SK-N-SH (cell line): ENCODE measurements around the gene ABITRAM.

Experiments used
- MXI1 ChIP-seq: IDR thresholded peaks from 2 replicates; pipeline ENCODE4 v1.6.1; 2012; ENCODE audit warnings: mild to moderate bottlenecking, low read depth, low read length, improper control_type of control experiment
- POLR2AphosphoS5 ChIP-seq: IDR thresholded peaks from 2 replicates; pipeline ENCODE4 v1.6.1; 2012; ENCODE audit warnings: low read depth, low read length
- SIN3A ChIP-seq: IDR thresholded peaks from 2 replicates; pipeline ENCODE4 v1.6.1; 2012; ENCODE audit warnings: low read depth, mild to moderate bottlenecking, low read length, moderate library complexity, borderline replicate concordance
- SMC3 ChIP-seq: IDR thresholded peaks from 2 replicates; pipeline ENCODE4 v1.6.1; 2012; ENCODE audit warnings: low read depth, low read length, improper control_type of control experiment
- USF2 ChIP-seq: fragments of 150-350 bp; IDR thresholded peaks from 2 replicates; pipeline ENCODE4 v1.6.1; 2017; ENCODE audit warnings: antibody characterized with exemption, low read length, low read depth, borderline replicate concordance
- TF ChIP-seq, protein P1 (sequence below): IDR thresholded peaks from 2 replicates; pipeline ENCODE4 v1.6.1; 2012; ENCODE audit warnings: mild to moderate bottlenecking, low read depth, low read length, moderate library complexity
- TF ChIP-seq, protein P2 (sequence below): fragments of 200-600 bp; sonication (generic); IDR thresholded peaks from 2 replicates; pipeline ENCODE4 v1.6.1; 2017; ENCODE audit warnings: antibody characterized with exemption, mild to moderate bottlenecking, moderate library complexity

GRCh38 chr9:108937561-108938305, 3.5 kb downstream of the ABITRAM start:
- TF ChIP-seq SIN3A (no peak), MXI1 (no peak), USF2 (no peak), SMC3 (no peak), POLR2AphosphoS5 (no peak)
- TF ChIP-seq, protein P1, sequence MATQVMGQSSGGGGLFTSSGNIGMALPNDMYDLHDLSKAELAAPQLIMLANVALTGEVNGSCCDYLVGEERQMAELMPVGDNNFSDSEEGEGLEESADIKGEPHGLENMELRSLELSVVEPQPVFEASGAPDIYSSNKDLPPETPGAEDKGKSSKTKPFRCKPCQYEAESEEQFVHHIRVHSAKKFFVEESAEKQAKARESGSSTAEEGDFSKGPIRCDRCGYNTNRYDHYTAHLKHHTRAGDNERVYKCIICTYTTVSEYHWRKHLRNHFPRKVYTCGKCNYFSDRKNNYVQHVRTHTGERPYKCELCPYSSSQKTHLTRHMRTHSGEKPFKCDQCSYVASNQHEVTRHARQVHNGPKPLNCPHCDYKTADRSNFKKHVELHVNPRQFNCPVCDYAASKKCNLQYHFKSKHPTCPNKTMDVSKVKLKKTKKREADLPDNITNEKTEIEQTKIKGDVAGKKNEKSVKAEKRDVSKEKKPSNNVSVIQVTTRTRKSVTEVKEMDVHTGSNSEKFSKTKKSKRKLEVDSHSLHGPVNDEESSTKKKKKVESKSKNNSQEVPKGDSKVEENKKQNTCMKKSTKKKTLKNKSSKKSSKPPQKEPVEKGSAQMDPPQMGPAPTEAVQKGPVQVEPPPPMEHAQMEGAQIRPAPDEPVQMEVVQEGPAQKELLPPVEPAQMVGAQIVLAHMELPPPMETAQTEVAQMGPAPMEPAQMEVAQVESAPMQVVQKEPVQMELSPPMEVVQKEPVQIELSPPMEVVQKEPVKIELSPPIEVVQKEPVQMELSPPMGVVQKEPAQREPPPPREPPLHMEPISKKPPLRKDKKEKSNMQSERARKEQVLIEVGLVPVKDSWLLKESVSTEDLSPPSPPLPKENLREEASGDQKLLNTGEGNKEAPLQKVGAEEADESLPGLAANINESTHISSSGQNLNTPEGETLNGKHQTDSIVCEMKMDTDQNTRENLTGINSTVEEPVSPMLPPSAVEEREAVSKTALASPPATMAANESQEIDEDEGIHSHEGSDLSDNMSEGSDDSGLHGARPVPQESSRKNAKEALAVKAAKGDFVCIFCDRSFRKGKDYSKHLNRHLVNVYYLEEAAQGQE: no peak
- TF ChIP-seq, protein P2, sequence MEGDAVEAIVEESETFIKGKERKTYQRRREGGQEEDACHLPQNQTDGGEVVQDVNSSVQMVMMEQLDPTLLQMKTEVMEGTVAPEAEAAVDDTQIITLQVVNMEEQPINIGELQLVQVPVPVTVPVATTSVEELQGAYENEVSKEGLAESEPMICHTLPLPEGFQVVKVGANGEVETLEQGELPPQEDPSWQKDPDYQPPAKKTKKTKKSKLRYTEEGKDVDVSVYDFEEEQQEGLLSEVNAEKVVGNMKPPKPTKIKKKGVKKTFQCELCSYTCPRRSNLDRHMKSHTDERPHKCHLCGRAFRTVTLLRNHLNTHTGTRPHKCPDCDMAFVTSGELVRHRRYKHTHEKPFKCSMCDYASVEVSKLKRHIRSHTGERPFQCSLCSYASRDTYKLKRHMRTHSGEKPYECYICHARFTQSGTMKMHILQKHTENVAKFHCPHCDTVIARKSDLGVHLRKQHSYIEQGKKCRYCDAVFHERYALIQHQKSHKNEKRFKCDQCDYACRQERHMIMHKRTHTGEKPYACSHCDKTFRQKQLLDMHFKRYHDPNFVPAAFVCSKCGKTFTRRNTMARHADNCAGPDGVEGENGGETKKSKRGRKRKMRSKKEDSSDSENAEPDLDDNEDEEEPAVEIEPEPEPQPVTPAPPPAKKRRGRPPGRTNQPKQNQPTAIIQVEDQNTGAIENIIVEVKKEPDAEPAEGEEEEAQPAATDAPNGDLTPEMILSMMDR: no peak
